ENCODE data around the gene SIRPD.

GRCh38 chr20:1526896-1527295, 30.6 kb downstream of the SIRPD start:
- TF ChIP-seq CTCF (CRISPR knock-in tag; IDR thresholded peaks at IDR 0.05) (no peak), ZNF207 (IDR thresholded peaks at IDR 0.05; ENCODE audit: borderline replicate concordance) (no peak), POLR2AphosphoS5 (IDR thresholded peaks at IDR 0.05; ENCODE audit: low read depth, low read length) (no peak), KDM6A (CRISPR knock-in tag; IDR thresholded peaks at IDR 0.05; ENCODE audit: low read depth) (no peak), BCL6 (CRISPR knock-in tag; IDR thresholded peaks at IDR 0.05) (no peak), HHEX (CRISPR knock-in tag; IDR thresholded peaks at IDR 0.05) (no peak)
